ENCODE results near the gene SLC12A6. TPM values are rescaled to one million over a fixed set of nuclear protein-coding genes. Genes with fewer than 3 reads are reported as not detected.

The SLC12A6 gene
- total and polyA plus RNA-seq, 11 donors = 6.1 to 35.1 (median 23.0) TPM

GRCh38 chr15:34279368-34279767 lies 58.2 kb downstream of the SLC12A6 start:
- H3K27ac ChIP-seq = peak overlapping the region in 4 of 12 donors; percentile 13 to 57 (median 35)
- peaks cover 0 to 14% (median 0%) of the 10 kb centered on the region in 12 donors for H3K4me1 ChIP-seq
- TF ChIP-seq CTCF (IDR thresholded peaks at IDR 0.05) = no peak
- no peak for TF ChIP-seq POLR2A (IDR thresholded peaks at IDR 0.05)
- no peak overlapping the region for H3K4me3 ChIP-seq
- ATAC-seq (peak in 3 of 4 donors; percentile 71 to 82 (median 75)), DNase-seq (no peak)
- no peaks in the 10 kb centered on the region for H3K9me3 ChIP-seq
- intact Hi-C loops (cut with DNase I) = loop anchor here in 2 of 10 donors (5.0 to 10.0 kb wide), 2 partner anchors 38 to 45 kb away; no protein-coding TSS in a partner anchor
- H3K27me3 ChIP-seq = no peaks in the 10 kb centered on the region
- peaks cover 0 to 4% (median 0%) of the 10 kb centered on the region in 9 donors for H3K36me3 ChIP-seq
- WGBS, 4 donors = 56 to 77% (median 61%) methylated on average over 2 of the region's 2 CpGs

GRCh38 chr15:34275721-34276120 lies 61.9 kb downstream of the SLC12A6 start:
- 79 to 91% (median 82%) methylated on average over 1 of the region's 1 CpG for WGBS, 4 donors
- DNase-seq (no peak), ATAC-seq (no peak)
- intact Hi-C loops (cut with DNase I) = loop anchor here in 2 of 10 donors (5.0 to 10.0 kb wide), 2 partner anchors 42 to 49 kb away; no protein-coding TSS in a partner anchor
- H3K27me3 ChIP-seq = no peaks in the 10 kb centered on the region
- no peaks in the 10 kb centered on the region for H3K9me3 ChIP-seq
- TF ChIP-seq POLR2A (IDR thresholded peaks at IDR 0.05) = no peak
- TF ChIP-seq CTCF (IDR thresholded peaks at IDR 0.05) = no peak
- no peak overlapping the region for H3K4me3 ChIP-seq
- H3K27ac ChIP-seq = no peak overlapping the region
- H3K4me1 ChIP-seq = peaks cover 0 to 14% (median 2%) of the 10 kb centered on the region in 12 donors
- peaks cover 0 to 11% (median 3%) of the 10 kb centered on the region in 9 donors for H3K36me3 ChIP-seq

GRCh38 chr15:34275154-34275553 lies 62.4 kb downstream of the SLC12A6 start:
- intact Hi-C loops (cut with DNase I) = loop anchor here in 2 of 10 donors (5.0 to 10.0 kb wide), 2 partner anchors 42 to 50 kb away; no protein-coding TSS in a partner anchor
- no peaks in the 10 kb centered on the region for H3K27me3 ChIP-seq

More at GRCh38 chr15:34275154-34275553, 62.4 kb downstream of the SLC12A6 start:
- ATAC-seq (no peak), DNase-seq (no peak)
- H3K4me3 ChIP-seq = no peak overlapping the region
- peaks cover 0 to 14% (median 2%) of the 10 kb centered on the region in 12 donors for H3K4me1 ChIP-seq
- no peak for TF ChIP-seq POLR2A (IDR thresholded peaks at IDR 0.05)
- no peak for TF ChIP-seq CTCF (IDR thresholded peaks at IDR 0.05)
- H3K36me3 ChIP-seq = peaks cover 0 to 11% (median 3%) of the 10 kb centered on the region in 9 donors
- no peak overlapping the region for H3K27ac ChIP-seq
- no peaks in the 10 kb centered on the region for H3K9me3 ChIP-seq

Data from heart left ventricle (tissue), 16 donors.